Adipocyte (in vitro differentiated cells): ENCODE measurements around the gene AP3D1.

Source experiments
- DNase-seq: peaks from one replicate; pipeline ENCODE4 v3.0.0-alpha.2; 2015; ENCODE audit warnings: low read depth
- H3K27me3 ChIP-seq: replicated peaks from 2 replicates; pipeline ENCODE4 v1.7.0; 2013; ENCODE audit warnings: mild to moderate bottlenecking, low read length, moderate library complexity; ENCODE audit not compliant: control insufficient read depth, insufficient read depth
- H3K36me3 ChIP-seq: 2 replicates; pipeline ENCODE4 v1.7.0; 2013; ENCODE audit warnings: low read length, mild to moderate bottlenecking, moderate library complexity; ENCODE audit not compliant: control insufficient read depth, insufficient read depth, severe bottlenecking
- H3K4me1 ChIP-seq: 2 replicates; pipeline ENCODE4 v1.7.0; 2013; ENCODE audit warnings: mild to moderate bottlenecking, low read length, moderate library complexity; ENCODE audit not compliant: control insufficient read depth, insufficient read depth
- H3K4me3 ChIP-seq: 2 replicates; pipeline ENCODE4 v1.7.0; 2013; ENCODE audit warnings: mild to moderate bottlenecking, low read length, moderate library complexity
- H3K9ac ChIP-seq: 2 replicates; pipeline ENCODE4 v1.7.0; 2013; ENCODE audit warnings: mild to moderate bottlenecking, low read length, moderate library complexity
- H3K9me3 ChIP-seq: 2 replicates; pipeline ENCODE4 v1.7.0; 2013; ENCODE audit warnings: mild to moderate bottlenecking, low read length, moderate library complexity; ENCODE audit not compliant: control insufficient read depth

Gene AP3D1

GRCh38 chr19:2191456-2192310 lies 40.3 kb upstream of the AP3D1 start:
- Histone ChIP-seq H3K4me1 (peaks cover 8% of the 10 kb centered on the region), H3K9me3 (no peaks in the 10 kb centered on the region), H3K9ac (no peak overlapping the region), H3K4me3 (no peak overlapping the region), H3K27me3 (no peaks in the 10 kb centered on the region), H3K36me3 (peaks cover 77% of the 10 kb centered on the region)
- no peak for DNase-seq

GRCh38 chr19:2190848-2191455 lies 39.6 kb upstream of the AP3D1 start:
- Histone ChIP-seq H3K27me3 (no peaks in the 10 kb centered on the region), H3K9ac (no peak overlapping the region), H3K9me3 (no peaks in the 10 kb centered on the region), H3K4me3 (no peak overlapping the region), H3K4me1 (peaks cover 13% of the 10 kb centered on the region), H3K36me3 (peaks cover 70% of the 10 kb centered on the region)
- DNase-seq, result no peak

- DNase-seq, result no peak
- H3K27me3 ChIP-seq, result no peaks in the 10 kb centered on the region
- peaks cover 60% of the 10 kb centered on the region for H3K36me3 ChIP-seq
- H3K4me1 ChIP-seq, result peaks cover 22% of the 10 kb centered on the region
- H3K4me3 ChIP-seq, result no peak overlapping the region
- no peaks in the 10 kb centered on the region for H3K9me3 ChIP-seq
- H3K9ac ChIP-seq, result peak overlapping the region; percentile 39
Measured at GRCh38 chr19:2189880-2190279, 38.5 kb upstream of the AP3D1 start.

- H3K9ac ChIP-seq, result no peak overlapping the region
- no peaks in the 10 kb centered on the region for H3K27me3 ChIP-seq
- no peaks in the 10 kb centered on the region for H3K9me3 ChIP-seq
- peaks cover 63% of the 10 kb centered on the region for H3K36me3 ChIP-seq
- no peak overlapping the region for H3K4me3 ChIP-seq
- no peak for DNase-seq
- H3K4me1 ChIP-seq, result peaks cover 24% of the 10 kb centered on the region
Measured at GRCh38 chr19:2188708-2189385, 37.5 kb upstream of the AP3D1 start.

GRCh38 chr19:2187159-2187558 lies 35.8 kb upstream of the AP3D1 start:
- Histone ChIP-seq H3K4me1 (peaks cover 24% of the 10 kb centered on the region), H3K9ac (peak overlapping the region; percentile 86), H3K36me3 (peaks cover 58% of the 10 kb centered on the region), H3K4me3 (peak overlapping the region; percentile 55), H3K27me3 (no peaks in the 10 kb centered on the region), H3K9me3 (no peaks in the 10 kb centered on the region)
- no peak for DNase-seq

- no peaks in the 10 kb centered on the region for H3K27me3 ChIP-seq
- H3K9ac ChIP-seq, result peak overlapping the region; percentile 86
- no peaks in the 10 kb centered on the region for H3K9me3 ChIP-seq
- H3K4me1 ChIP-seq, result peaks cover 24% of the 10 kb centered on the region
- DNase-seq, result peak; percentile 97
- H3K4me3 ChIP-seq, result peak overlapping the region; percentile 55
- H3K36me3 ChIP-seq, result peaks cover 49% of the 10 kb centered on the region
Measured at GRCh38 chr19:2186071-2186846, 34.9 kb upstream of the AP3D1 start.

- H3K4me1 ChIP-seq, result peaks cover 24% of the 10 kb centered on the region
- peaks cover 43% of the 10 kb centered on the region for H3K36me3 ChIP-seq
Measured at GRCh38 chr19:2185734-2186070, 34.3 kb upstream of the AP3D1 start.

GRCh38 chr19:2184422-2184975 lies 33.1 kb upstream of the AP3D1 start:
- Histone ChIP-seq H3K4me3 (no peak overlapping the region), H3K9me3 (no peaks in the 10 kb centered on the region), H3K27me3 (no peaks in the 10 kb centered on the region), H3K4me1 (peaks cover 24% of the 10 kb centered on the region), H3K36me3 (peaks cover 34% of the 10 kb centered on the region), H3K9ac (no peak overlapping the region)
- DNase-seq, result no peak

More at GRCh38 chr19:2185734-2186070, 34.3 kb upstream of the AP3D1 start:
- Histone ChIP-seq H3K9me3 (no peaks in the 10 kb centered on the region), H3K4me3 (peak overlapping the region; percentile 62), H3K9ac (peak overlapping the region; percentile 86), H3K27me3 (no peaks in the 10 kb centered on the region)
- DNase-seq, result no peak

- no peak for DNase-seq
- Histone ChIP-seq H3K9ac (no peak overlapping the region), H3K36me3 (peaks cover 30% of the 10 kb centered on the region), H3K4me3 (no peak overlapping the region), H3K4me1 (peaks cover 16% of the 10 kb centered on the region), H3K27me3 (no peaks in the 10 kb centered on the region), H3K9me3 (no peaks in the 10 kb centered on the region)
Measured at GRCh38 chr19:2181633-2181997, 30.2 kb upstream of the AP3D1 start.

- H3K9me3 ChIP-seq, result no peaks in the 10 kb centered on the region
- H3K9ac ChIP-seq, result no peak overlapping the region
- H3K4me3 ChIP-seq, result no peak overlapping the region
- H3K4me1 ChIP-seq, result peaks cover 12% of the 10 kb centered on the region
- no peak for DNase-seq
- H3K36me3 ChIP-seq, result peaks cover 31% of the 10 kb centered on the region
- no peaks in the 10 kb centered on the region for H3K27me3 ChIP-seq
Measured at GRCh38 chr19:2180881-2181632, 29.7 kb upstream of the AP3D1 start.
